Tibial nerve (tissue), 4 donors: ENCODE measurements around the gene MMD.

Experiments
- EP300 ChIP-seq, 2 donors: sonication (generic); formaldehyde crosslinking; IDR thresholded peaks; one replicate each; pipeline ENCODE4 v1.6.1; 2017; ENCODE audit warnings: antibody characterized with exemption in 2 of 2, mild to moderate bottlenecking in 1 of 2
- POLR2A ChIP-seq, 2 donors: fragments of 450-650 bp; IDR thresholded peaks; one replicate each; pipeline ENCODE4 v1.6.1; 2017; ENCODE audit warnings: antibody characterized with exemption in 2 of 2, mild to moderate bottlenecking in 2 of 2, moderate library complexity in 2 of 2
- TF ChIP-seq, protein P1 (sequence below), 5 experiments: fragments of 200-600 bp in 3 of 5; fragments of 450-650 bp in 2 of 5; sonication (generic) in 3 of 5; IDR thresholded peaks; one replicate each; pipeline ENCODE4 v1.5.1; 2016 to 2019; ENCODE audit warnings: antibody characterized with exemption in 5 of 5, mild to moderate bottlenecking in 3 of 5, moderate library complexity in 2 of 5

DNA sequence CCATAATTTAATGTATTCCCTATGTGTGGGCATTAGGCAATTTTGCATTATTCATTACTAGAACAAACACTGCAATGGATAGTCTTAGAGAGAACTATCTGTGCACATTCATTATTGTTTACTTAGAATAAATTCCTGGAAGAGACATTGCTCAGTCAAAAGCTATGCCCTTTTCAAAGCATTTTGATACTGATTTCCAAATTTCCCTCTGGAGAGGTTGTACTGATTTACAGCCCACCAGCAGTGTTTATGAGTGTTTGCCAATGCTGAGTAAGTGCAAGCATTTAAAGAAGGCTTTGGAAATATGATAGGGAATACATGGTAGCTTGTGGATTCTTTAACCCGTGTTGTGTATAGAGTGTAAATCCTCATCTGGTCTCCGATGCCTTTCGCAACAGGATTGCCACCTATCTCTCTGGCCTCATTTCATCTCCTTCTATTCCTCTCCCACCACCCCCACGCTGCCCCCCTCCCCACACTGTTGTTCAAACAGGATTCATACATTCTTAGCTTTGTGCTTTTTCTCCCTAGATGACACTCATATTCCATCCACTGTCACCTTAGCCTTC lies 33.4 kb upstream of the MMD start:
- TF ChIP-seq, protein P1, sequence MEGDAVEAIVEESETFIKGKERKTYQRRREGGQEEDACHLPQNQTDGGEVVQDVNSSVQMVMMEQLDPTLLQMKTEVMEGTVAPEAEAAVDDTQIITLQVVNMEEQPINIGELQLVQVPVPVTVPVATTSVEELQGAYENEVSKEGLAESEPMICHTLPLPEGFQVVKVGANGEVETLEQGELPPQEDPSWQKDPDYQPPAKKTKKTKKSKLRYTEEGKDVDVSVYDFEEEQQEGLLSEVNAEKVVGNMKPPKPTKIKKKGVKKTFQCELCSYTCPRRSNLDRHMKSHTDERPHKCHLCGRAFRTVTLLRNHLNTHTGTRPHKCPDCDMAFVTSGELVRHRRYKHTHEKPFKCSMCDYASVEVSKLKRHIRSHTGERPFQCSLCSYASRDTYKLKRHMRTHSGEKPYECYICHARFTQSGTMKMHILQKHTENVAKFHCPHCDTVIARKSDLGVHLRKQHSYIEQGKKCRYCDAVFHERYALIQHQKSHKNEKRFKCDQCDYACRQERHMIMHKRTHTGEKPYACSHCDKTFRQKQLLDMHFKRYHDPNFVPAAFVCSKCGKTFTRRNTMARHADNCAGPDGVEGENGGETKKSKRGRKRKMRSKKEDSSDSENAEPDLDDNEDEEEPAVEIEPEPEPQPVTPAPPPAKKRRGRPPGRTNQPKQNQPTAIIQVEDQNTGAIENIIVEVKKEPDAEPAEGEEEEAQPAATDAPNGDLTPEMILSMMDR (IDR thresholded peaks at IDR 0.05) = no peak
- TF ChIP-seq POLR2A (IDR thresholded peaks at IDR 0.05) (no peak), EP300 (IDR thresholded peaks at IDR 0.05) (peak; percentile 54 to 63)
